Erythroblast (primary cell): ENCODE measurements around the gene TEP1.
A peak's percentile ranks its signal among the peaks of the same experiment; 100 is the strongest.

Experiments
- DNase-seq, 2 experiments: peaks; one replicate each; lab custom pipeline; 2025; lab: John Stamatoyannopoulos, UW
- GATA1 ChIP-seq: IDR thresholded peaks from 2 replicates; pipeline ENCODE4 v1.6.1; 2011; ENCODE audit warnings: low read depth, mild to moderate bottlenecking, control low read depth, low read length, moderate library complexity
- POLR2A ChIP-seq: IDR thresholded peaks from 2 replicates; pipeline ENCODE4 v1.6.1; 2011; ENCODE audit warnings: mild to moderate bottlenecking, low read length

The TEP1 gene

DNA sequence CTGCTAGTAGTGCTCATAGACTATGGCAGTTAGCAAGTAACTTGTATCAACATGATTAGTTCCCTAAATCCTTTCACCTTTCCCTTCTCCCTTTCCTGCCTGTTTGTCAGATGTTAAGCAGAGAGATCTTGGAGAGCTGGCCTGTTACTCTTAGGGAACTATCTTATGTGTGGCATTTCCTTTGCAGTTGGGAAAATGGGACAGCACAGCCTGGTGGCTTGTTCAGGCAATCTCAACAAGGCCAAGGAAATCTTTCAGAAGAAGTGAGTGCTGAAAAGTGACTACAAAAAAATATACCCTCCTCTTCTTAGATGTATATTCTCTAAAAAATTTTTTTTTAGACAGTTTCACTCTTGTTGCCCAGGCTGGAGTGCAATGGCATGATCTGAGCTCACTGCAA is 62.4 kb downstream of the TEP1 start:
- TF ChIP-seq POLR2A (no peak), GATA1 (no peak)
- no peak for DNase-seq

DNA sequence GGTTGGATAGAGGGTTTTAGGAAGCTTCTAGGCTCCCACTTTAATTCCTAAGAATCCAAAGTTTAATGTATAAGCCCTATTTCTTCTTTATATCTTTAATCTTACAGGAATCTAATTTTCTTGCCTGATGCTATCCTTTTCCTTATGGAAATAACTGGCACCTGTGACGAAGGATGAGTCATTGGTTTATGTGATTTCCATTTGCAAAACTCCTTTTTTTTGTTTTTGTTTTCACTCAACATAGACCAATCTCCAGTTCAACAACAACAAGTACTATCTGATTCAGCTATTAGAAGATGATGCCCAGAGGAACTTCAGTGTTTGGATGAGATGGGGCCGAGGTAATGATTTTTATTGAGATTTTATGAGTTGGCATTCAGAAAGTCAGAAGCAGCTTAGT is 63.0 kb downstream of the TEP1 start:
- DNase-seq = no peak
- TF ChIP-seq GATA1 (no peak), POLR2A (no peak)

DNA sequence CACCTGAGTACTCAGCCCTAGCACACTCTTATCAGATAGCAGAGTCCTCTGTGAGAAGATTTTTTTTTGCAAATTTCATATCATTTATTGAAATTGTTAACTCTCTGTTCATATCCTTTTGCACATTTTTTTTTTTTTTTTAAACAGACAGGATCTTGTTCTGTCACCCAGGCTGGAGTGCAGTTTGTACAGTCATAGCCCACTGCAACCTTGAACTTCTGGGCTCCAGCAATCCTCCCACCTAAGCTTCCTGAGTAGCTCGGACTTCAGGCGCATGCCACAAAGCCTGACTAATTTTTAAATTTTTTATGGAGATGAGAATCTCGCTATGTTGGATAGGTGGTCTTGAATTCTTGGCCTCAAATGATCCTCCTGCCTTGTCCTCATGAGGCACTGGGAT is 65.6 kb downstream of the TEP1 start:
- TF ChIP-seq POLR2A (no peak), GATA1 (no peak)
- DNase-seq = no peak

DNA sequence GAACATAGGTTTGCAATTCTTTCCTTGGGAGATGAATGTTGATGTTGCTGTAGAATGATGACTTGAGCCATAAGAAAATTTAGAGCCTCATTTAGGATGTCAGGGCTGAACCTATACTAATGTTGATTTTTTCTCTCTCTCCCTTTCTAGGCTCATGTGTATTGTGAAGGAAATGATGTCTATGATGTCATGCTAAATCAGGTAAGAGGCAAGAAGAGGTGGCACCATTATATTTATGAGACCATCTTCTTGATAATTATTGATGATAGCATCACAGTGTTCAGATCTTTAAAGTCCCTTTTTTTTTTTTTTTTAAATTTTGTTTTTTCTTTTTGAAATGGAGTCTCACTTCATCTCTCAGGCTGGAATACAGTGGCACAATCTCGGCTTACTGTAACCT is 66.6 kb downstream of the TEP1 start:
- DNase-seq = no peak
- TF ChIP-seq POLR2A (no peak), GATA1 (no peak)

DNA sequence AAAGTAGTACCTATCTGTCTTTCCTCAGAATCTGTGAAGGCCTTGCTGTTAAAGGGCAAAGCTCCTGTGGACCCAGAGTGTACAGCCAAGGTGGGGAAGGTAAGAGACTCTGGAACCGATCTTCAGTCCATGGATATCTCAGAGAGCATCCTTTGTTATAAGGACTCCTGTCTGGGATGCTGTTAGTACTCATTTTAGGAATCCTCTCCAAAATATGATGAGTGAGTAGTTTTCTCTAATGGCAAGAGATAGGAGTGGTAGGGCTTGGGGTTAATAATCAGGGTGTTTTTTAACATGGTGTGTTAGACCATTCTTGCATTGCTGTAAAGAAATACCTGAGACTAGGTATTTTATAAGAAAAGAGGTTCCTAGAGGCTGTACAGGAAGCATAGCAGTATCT is 67.9 kb downstream of the TEP1 start:
- TF ChIP-seq GATA1 = no peak
- no peak for TF ChIP-seq POLR2A
- DNase-seq = no peak

DNA sequence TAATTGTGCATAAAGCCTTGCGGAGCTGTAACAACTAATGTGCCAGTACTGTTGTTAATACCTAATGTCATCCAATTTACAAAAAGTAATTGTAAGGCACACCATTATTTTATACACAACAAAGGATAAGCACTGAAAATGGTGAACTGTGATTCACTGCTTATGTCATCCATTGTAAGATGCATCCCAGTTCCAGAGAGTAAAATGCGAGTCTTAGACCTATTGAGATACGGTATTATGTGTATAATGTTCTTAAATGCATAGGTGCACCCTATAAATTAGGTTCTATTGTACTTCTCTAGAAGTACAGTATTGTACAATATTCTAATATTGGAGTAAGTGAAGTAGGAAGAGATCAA is 69.5 kb downstream of the TEP1 start:
- peak; percentile 59 to 76 for DNase-seq
- TF ChIP-seq POLR2A (no peak), GATA1 (no peak)

DNA sequence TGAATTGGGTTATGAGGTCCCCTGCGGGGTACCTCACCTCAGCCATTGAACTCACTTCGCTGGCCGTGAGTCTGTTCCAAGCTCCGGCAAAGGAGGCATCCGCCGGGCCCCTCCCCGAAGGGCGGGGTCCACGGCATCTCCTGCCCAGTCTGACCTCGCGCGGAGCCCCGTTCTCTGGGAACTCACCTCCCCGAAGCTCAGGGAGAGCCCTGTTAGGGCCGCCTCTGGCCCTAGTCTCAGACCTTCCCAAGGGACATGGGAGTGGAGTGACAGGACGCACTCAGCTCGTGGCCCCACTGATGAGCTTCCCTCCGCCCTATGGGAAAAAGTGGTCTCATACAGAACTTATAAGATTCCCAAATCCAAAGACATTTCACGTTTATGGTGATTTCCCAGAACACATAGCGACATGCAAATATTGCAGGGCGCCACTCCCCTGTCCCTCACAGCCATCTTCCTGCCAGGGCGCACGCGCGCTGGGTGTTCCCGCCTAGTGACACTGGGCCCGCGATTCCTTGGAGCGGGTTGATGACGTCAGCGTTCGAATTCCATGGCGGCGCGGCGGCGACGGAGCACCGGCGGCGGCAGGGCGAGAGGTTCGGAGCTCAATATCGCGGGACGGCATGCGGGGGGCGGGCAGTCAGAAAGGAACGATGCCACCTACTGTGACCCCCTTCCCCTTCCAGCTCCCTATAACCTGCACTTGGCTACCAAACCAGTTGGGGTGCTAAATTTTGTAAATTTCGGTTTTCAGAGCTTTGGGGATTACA is 70.0 kb downstream of the TEP1 start, which contains the start of gene PARP2:
Gene PARP2, plus strand, starts transcription at position 544 of the 770 bp plus-strand sequence. Its CDS starts 7 bp downstream, at position 551.
- DNase-seq = peak; percentile 98 to 99
- peak; percentile 97 for TF ChIP-seq POLR2A
- no peak for TF ChIP-seq GATA1

DNA sequence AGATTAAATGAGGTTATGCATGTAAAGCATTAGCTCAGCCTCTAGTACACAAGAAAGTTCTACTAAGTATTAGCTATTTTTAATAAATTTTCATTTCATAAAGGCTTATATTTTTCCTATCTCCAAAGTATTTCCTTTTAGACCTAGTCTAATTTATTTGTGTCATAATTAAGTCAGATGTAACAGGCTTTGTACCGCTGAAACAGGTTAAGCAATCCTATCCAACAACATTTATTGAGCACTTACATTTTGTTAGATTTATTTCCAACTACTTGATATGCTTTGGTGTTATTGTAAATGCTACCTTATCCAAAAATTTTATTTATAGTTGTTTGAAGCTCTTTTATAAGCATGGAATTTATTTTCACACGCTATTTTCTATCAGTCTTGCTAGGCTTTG is 71.7 kb downstream of the TEP1 start:
- peak in 1 of 2 experiments; percentile 26 for DNase-seq
- no peak for TF ChIP-seq GATA1
- no peak for TF ChIP-seq POLR2A

DNA sequence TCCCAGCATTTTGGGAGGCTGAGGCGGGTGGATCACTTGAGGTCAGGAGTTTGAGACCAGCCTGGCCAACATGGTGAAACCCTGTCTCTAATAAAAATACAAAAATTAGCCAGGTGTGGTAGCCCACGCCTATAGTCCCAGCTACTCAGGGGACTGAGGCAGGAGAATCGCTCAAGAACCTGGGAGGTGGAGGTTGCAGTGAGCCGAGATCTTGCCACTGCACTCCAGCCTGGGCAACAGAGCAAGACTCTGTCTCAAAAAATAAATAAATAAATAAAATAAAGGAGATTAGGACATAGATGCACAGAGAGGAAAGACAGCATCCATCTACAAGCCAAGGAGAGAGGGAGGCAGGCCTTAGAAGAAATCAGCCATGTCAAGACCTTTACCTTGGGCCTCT is 72.3 kb downstream of the TEP1 start:
- peak in 1 of 2 experiments; percentile 21 for DNase-seq

DNA sequence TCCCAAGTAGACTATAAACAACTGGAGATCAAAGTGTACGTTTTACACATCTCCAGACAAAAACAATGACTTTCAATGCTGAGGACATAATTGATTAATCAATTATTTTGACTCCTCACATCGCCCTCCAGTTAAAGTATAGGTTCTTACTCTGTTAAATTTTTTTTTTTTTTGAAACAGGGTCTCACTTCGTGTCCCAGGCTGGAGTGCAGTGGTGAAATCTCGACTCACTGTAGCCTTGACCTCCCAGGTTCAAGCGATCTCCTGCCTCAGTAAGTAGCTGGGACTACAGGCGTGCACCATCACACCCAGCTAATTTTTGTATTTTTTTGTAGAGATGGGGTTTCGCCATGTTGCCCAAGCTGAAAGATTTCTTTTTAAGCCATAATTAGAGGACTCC is 79.3 kb downstream of the TEP1 start:
- DNase-seq = no peak
- no peak for TF ChIP-seq GATA1
- no peak for TF ChIP-seq POLR2A

DNA sequence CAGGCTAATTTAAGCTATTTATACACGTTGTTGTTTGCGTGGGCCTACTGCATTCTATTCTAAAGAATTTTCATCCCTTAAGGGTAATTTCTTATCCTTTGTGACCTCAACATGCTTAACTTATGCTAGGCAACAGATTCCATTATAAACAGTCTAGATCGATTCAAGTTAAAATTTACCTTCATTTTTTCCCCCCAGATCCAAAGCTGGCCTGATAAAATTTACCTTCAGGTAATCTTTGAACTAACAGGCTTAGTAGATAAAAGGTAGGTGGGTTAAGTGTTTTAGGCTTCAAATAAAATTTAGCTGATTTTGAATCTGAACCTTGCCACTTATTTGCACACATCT is 79.8 kb downstream of the TEP1 start:
- no peak for DNase-seq
- TF ChIP-seq POLR2A = no peak
- no peak for TF ChIP-seq GATA1

DNA sequence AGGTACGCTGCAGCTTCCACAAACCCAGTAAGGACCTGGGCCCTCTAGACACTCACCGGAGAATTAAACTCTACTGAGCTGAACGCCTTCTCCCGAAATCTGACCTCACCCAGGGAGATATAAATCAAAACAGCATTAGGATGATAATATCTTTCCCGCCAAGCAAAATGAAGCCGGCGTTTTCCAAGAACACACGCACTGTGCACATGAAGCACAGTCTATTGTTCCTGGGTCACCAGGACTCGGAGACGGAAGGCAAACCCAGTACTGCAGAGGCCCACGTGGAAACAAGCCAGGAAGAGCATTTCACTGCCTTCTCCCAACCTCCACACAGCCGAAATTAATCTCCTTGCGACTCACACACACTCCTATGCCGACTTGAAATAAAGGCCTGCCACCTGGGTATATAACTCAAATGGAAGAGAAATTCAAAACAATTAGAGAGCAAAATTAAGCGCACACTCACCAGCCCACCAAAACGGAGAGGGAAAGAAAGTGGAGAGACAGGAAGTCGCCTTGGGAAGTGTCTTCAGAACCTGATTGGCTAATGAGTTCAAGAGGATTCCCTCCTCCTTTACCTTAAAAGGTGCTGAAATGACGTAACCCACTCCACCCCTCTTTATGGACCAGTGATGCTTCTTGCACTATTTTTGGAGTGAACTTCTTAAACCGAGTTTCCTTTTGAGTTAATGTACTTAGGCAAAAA is 80.4 kb downstream of the TEP1 start, which contains the start of gene CCNB1IP1:
Gene CCNB1IP1, minus strand, starts transcription at position 492 of the 706 bp plus-strand sequence. CDS start 16,756 bp downstream, outside the sequence.
- DNase-seq = peak; percentile 63 to 76
- TF ChIP-seq POLR2A (peak; percentile 53), GATA1 (no peak)

DNA sequence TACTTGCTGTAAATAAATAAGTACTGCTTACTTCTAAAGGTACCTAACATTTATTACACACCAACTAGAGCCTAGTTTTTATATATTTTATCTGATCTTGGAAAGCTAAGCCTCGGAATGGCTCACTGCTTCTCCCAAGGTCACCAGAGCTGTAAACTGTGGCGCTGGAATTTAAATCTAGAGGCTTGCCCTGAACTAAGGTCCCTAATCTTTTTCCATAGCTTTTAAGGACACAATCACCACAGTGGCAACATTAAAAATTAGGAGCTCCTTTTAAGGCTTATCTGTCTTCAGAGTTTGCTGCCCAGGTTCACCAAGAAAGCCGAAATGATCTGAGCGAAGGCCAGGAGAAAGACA is 80.9 kb downstream of the TEP1 start:
- TF ChIP-seq POLR2A = no peak
- TF ChIP-seq GATA1 = no peak
- DNase-seq = no peak

DNA sequence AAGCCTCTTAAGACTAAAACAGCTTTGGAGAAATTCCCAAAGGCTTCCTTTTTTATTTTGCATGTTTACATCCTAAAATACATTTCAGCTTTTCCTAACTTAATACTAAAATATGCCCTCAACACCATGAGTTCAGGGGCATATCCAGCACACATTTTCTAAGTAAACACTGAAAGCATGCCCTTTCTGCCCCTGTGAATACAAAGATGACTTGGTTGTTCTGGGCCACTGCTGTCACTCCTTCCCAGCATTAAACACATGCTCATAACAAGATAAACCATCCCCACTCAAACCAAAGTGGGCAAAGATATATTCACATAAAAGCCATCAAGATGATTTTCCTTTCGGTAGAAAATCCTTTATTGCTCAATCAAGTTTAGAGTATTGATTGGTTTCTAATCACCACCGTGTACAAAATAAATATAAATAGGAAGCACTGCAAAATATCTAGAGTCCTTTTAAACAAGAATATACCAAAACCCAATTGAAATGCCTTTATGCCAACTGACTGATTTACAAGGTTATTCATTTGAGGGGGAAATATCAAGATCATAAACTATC is 82.2 kb downstream of the TEP1 start:
- DNase-seq = no peak
- TF ChIP-seq POLR2A (no peak), GATA1 (no peak)

DNA sequence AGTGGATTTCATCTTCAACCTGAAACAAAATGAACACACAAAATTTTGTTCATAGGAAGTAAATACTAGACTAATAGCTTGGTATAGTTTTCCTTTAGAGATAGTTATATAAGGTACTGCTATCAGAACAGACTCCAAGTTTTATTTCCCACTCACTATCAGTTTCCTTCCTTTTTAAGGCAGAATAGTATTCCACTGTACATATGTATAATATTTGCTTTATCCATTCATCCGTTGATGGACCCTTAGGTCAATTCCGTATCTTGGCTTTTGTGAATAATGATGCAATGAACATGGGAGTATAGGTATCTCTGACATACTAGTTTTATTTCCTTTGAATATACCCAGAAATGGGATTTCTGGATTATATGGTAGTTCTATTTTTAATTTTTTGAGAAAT is 83.9 kb downstream of the TEP1 start:
- TF ChIP-seq GATA1 (no peak), POLR2A (no peak)
- DNase-seq = no peak
